ENCODE results near the gene RNF26. TPM values are rescaled to one million over a fixed set of nuclear protein-coding genes. Genes with fewer than 3 reads are reported as not detected.

RNF26 gene
- total and polyA plus RNA-seq, 2 of the 13 experiments (the other 11 are each of a cell fraction or from before 2014, with no cell fraction given), result 11.9 to 26.3 TPM

- no peak for TF ChIP-seq ZBTB49 (CRISPR knock-in tag; IDR thresholded peaks at IDR 0.05; ENCODE audit: borderline replicate concordance)
- peak; percentile 19; the same call in 1 of the 2 replicates for TF ChIP-seq ARID5B (CRISPR knock-in tag; IDR thresholded peaks at IDR 0.05)
- TF ChIP-seq HMG20A (CRISPR knock-in tag; IDR thresholded peaks at IDR 0.05; ENCODE audit: borderline replicate concordance), result 0 out of 2 replicates have a peak, but pooled peaks have one; percentile 30
- 0 out of 2 replicates have a peak, but pooled peaks have one; percentile 24 for TF ChIP-seq SAP130 (CRISPR knock-in tag; IDR thresholded peaks at IDR 0.05; ENCODE audit: low read depth)
- no peak for TF ChIP-seq ZNF740 (CRISPR knock-in tag; IDR thresholded peaks at IDR 0.05)
- peak; percentile 22 for TF ChIP-seq SKI (IDR thresholded peaks at IDR 0.05; ENCODE audit: partially characterized antibody)
- no peak for TF ChIP-seq TFE3 (CRISPR knock-in tag; IDR thresholded peaks at IDR 0.05)
- no peak for TF ChIP-seq MIER3 (CRISPR knock-in tag; IDR thresholded peaks at IDR 0.05; ENCODE audit: borderline replicate concordance)
- TF ChIP-seq ZSCAN9 (CRISPR knock-in tag; IDR thresholded peaks at IDR 0.05; ENCODE audit: borderline replicate concordance), result no peak
- TF ChIP-seq HNF4A (CRISPR knock-in tag; IDR thresholded peaks at IDR 0.05), result peak; percentile 32; the same call in 1 of the 2 replicates
- no peak for TF ChIP-seq SOX13 (IDR thresholded peaks at IDR 0.05)
- 0 out of 4 replicates have a peak, but pooled peaks of 1 of the 2 experiments have one; percentile 9 for TF ChIP-seq SOX13 (CRISPR knock-in tag; conservative IDR thresholded peaks at IDR 0.05 in 1 of 2, IDR thresholded peaks at IDR 0.05 in 1 of 2)
- TF ChIP-seq HNF4G (IDR thresholded peaks at IDR 0.05; ENCODE audit: borderline replicate concordance, low read depth, low read length), result peak; percentile 30; the same call in 1 of the 2 replicates
- no peak for TF ChIP-seq HNF4G (CRISPR knock-in tag; IDR thresholded peaks at IDR 0.05; ENCODE audit: borderline replicate concordance, low read depth)
- 0 out of 2 replicates have a peak, but pooled peaks have one; percentile 24 for TF ChIP-seq CEBPB (IDR thresholded peaks at IDR 0.05; ENCODE audit: borderline replicate concordance, low read depth, low read length)
- TF ChIP-seq ZNF446 (CRISPR knock-in tag; IDR thresholded peaks at IDR 0.05), result no peak
- no peak for TF ChIP-seq ATM (IDR thresholded peaks at IDR 0.05; ENCODE audit: borderline replicate concordance)
- TF ChIP-seq PHF5A (CRISPR knock-in tag; IDR thresholded peaks at IDR 0.05; ENCODE audit: low read depth, unreplicated experiment), result no peak
- no peak for TF ChIP-seq FOXA1 (IDR thresholded peaks at IDR 0.05)
- TF ChIP-seq FOXA1 (CRISPR knock-in tag; IDR thresholded peaks at IDR 0.05), result peak; percentile 35; the same call in 1 of the 2 replicates
- TF ChIP-seq SP5 (CRISPR knock-in tag; IDR thresholded peaks at IDR 0.05; ENCODE audit: borderline replicate concordance, low read depth), result no peak
- TF ChIP-seq SIX4 (CRISPR knock-in tag; IDR thresholded peaks at IDR 0.05), result no peak
- no peak for TF ChIP-seq ZFP90 (CRISPR knock-in tag; IDR thresholded peaks at IDR 0.05; ENCODE audit: borderline replicate concordance)
These were observed 26.9 kb downstream of the RNF26 start (continued) for GRCh38 chr11:119361056-119361787.
